Measurements from ENCODE around the gene LRRC10B. TPM values are rescaled to one million over a fixed set of nuclear protein-coding genes. Genes with fewer than 3 reads are reported as not detected.

Gene LRRC10B
- total RNA-seq, 1 experiment from 2014 or later = 0.39 TPM

GRCh38 chr11:61539006-61539405 is 30.5 kb downstream of the LRRC10B start:
- no peak overlapping the region for H3K23ac ChIP-seq (ENCODE audit: insufficient read length, low read depth, low read length)
- no peak overlapping the region for H2AK5ac ChIP-seq (ENCODE audit: insufficient read length, low read length)
- Mint-ChIP-seq H3K4me1 (peaks cover 35 to 46% of the 10 kb centered on the region in 2 experiments), H3K4me3 (no peak overlapping the region; a peak in 1 of 5 replicates), H3K36me3 (ENCODE audit: insufficient read depth in 1 of 3, low read depth in 3 of 3) (peaks cover 0 to 4% (median 0%) of the 10 kb centered on the region in 3 experiments; a peak in 1 of 7 replicates), H3K27ac (no peak overlapping the region), H3K9me3 (no peaks in the 10 kb centered on the region), H3K27me3 (ENCODE audit: low read depth) (peaks cover 6% of the 10 kb centered on the region)
- H4K91ac ChIP-seq (ENCODE audit: insufficient read length, low read depth, low read length) = no peak overlapping the region
- H2AFZ ChIP-seq (ENCODE audit: low read length) = no peak overlapping the region
- peaks cover 3% of the 10 kb centered on the region for H3K23me2 ChIP-seq (ENCODE audit: insufficient read length, low read depth, low read length, poor library complexity, severe bottlenecking)
- H4K5ac ChIP-seq (ENCODE audit: insufficient read length, low read depth, low read length) = no peak overlapping the region
- H2BK15ac ChIP-seq (ENCODE audit: low read depth, low read length) = no peak overlapping the region
- WGBS (ENCODE audit: extremely low coverage, insufficient read length, low lambda C conversion rate) = no CpG with 5 or more reads among the region's 11 CpGs
- no peak overlapping the region for H3K9ac ChIP-seq (ENCODE audit: extremely low read depth, insufficient read length, low read length)
- H3K27me3 ChIP-seq (ENCODE audit: insufficient read depth, low read length) = no peaks in the 10 kb centered on the region
- no peak overlapping the region for H2BK12ac ChIP-seq (ENCODE audit: insufficient read length, low read depth, low read length)
- no peak overlapping the region for H2BK5ac ChIP-seq (ENCODE audit: insufficient read length, low read length)
- no peak overlapping the region for H3K56ac ChIP-seq (ENCODE audit: insufficient read length, low read depth, low read length)
- no peak overlapping the region for H4K8ac ChIP-seq (replicated peaks; ENCODE audit: insufficient read length, low read depth, low read length)
- TF ChIP-seq CTCF (conservative IDR thresholded peaks at IDR 0.05) = no peak
- no peaks in the 10 kb centered on the region for H3K79me1 ChIP-seq (ENCODE audit: insufficient read depth, low read depth, low read length, poor library complexity, severe bottlenecking)
- H4K20me1 ChIP-seq (ENCODE audit: control insufficient read depth, insufficient read depth, insufficient read length) = no peaks in the 10 kb centered on the region
- no peaks in the 10 kb centered on the region for H3K79me2 ChIP-seq (ENCODE audit: insufficient read depth, low read length)
- H3T11ph ChIP-seq (ENCODE audit: low read length) = no peak overlapping the region
- H3K27ac ChIP-seq (ENCODE audit: insufficient read length, low read depth, low read length) = no peak overlapping the region
- no peak overlapping the region for H3K14ac ChIP-seq (ENCODE audit: insufficient read depth, low read length)
- H3K4me1 ChIP-seq (ENCODE audit: insufficient read depth, low read length) = peaks cover 9% of the 10 kb centered on the region
- no peak overlapping the region for H3K4ac ChIP-seq (ENCODE audit: low read depth, low read length)
- H3K4me2 ChIP-seq (ENCODE audit: insufficient read depth, insufficient read length, low read length) = no peak overlapping the region
- no peak overlapping the region for H3K18ac ChIP-seq (ENCODE audit: insufficient read length, low read depth, low read length)
- no peak overlapping the region for H2BK20ac ChIP-seq (ENCODE audit: low read depth, low read length, poor library complexity, severe bottlenecking)
- H3K9me3 ChIP-seq (ENCODE audit: control insufficient read depth, low read depth, low read length) = no peaks in the 10 kb centered on the region
- no peak overlapping the region for H2BK120ac ChIP-seq (ENCODE audit: low read depth, low read length, poor library complexity, severe bottlenecking)
- DNase-seq = no peak
